ENCODE data around the gene HEATR5A.

GRCh38 chr14:31457665-31458659 is 37.6 kb upstream of the HEATR5A start:
- TF ChIP-seq YY1 (IDR thresholded peaks at IDR 0.05; ENCODE audit: insufficient read depth, insufficient replicate concordance, low read depth, low read length): no peak
- no peak for TF ChIP-seq CHCHD3 (CRISPR knock-in tag; IDR thresholded peaks at IDR 0.05)
- TF ChIP-seq ZNF770 (CRISPR knock-in tag; IDR thresholded peaks at IDR 0.05): no peak
- TF ChIP-seq PLRG1 (conservative IDR thresholded peaks at IDR 0.05): no peak
- no peak for TF ChIP-seq ZNF567 (CRISPR knock-in tag; IDR thresholded peaks at IDR 0.05; ENCODE audit: borderline replicate concordance)
- peak; percentile 62 for TF ChIP-seq HDAC2 (CRISPR knock-in tag; IDR thresholded peaks at IDR 0.05)
- peak; percentile 64; the same call in 1 of the 2 replicates for TF ChIP-seq MEIS1 (CRISPR knock-in tag; IDR thresholded peaks at IDR 0.05; ENCODE audit: borderline replicate concordance)
- no peak for TF ChIP-seq USF2 (IDR thresholded peaks at IDR 0.05; ENCODE audit: low read depth, low read length)
- no peak; the same call in 1 of the 2 replicates for TF ChIP-seq USF2 (CRISPR knock-in tag; IDR thresholded peaks at IDR 0.05; ENCODE audit: borderline replicate concordance)
